OCI-LY3 (cell line): ENCODE measurements around the gene NCAM2.

Experiments
- CTCF ChIP-seq: fragments of 200-600, 300-600 bp; sonication (generic); IDR thresholded peaks from 2 replicates; pipeline ENCODE4 v1.5.1; 2014; ENCODE audit warnings: antibody characterized with exemption, low read length, low read depth
- EZH2phosphoT487 ChIP-seq: fragments of 200-600 bp; shearing (Covaris generic); IDR thresholded peaks from 2 replicates; pipeline ENCODE4 v1.6.1; 2018; ENCODE audit warnings: antibody characterized with exemption, mixed run types, low read depth

GRCh38 chr21:21079646-21080045 is 81.4 kb downstream of the NCAM2 start:
- no peak for TF ChIP-seq CTCF
- no peak for TF ChIP-seq EZH2phosphoT487
